OCI-LY1 (cell line): ENCODE data around the gene AHDC1.
A peak's percentile ranks its signal among the peaks of the same experiment; 100 is the strongest.

ENCODE experiments used
- H2AFZ ChIP-seq: fragments of 200-600 bp; sonication (generic), shearing (Covaris generic); 2 replicates; pipeline ENCODE4 v1.6.0; 2014; ENCODE audit warnings: antibody characterized with exemption, mild to moderate bottlenecking, low read length
- H3F3A ChIP-seq: fragments of 200-600 bp; sonication (generic), shearing (Covaris generic); 2 replicates; pipeline ENCODE4 v1.6.0; 2014; ENCODE audit warnings: mild to moderate bottlenecking, antibody characterized with exemption, low read length, moderate library complexity; ENCODE audit not compliant: insufficient read depth
- H3K27ac ChIP-seq: fragments of 200-600 bp; sonication (generic); 2 replicates; pipeline ENCODE4 v1.5.1; 2014; ENCODE audit warnings: low read length, mixed run types, mild to moderate bottlenecking, low read depth; ENCODE audit not compliant: poor library complexity, severe bottlenecking
- H3K27me3 ChIP-seq: fragments of 200-600 bp; sonication (generic); 2 replicates; pipeline ENCODE4 v1.6.0; 2014; ENCODE audit warnings: antibody characterized with exemption, mild to moderate bottlenecking, low read length, moderate library complexity; ENCODE audit not compliant: insufficient read depth
- H3K36me3 ChIP-seq: fragments of 200-600 bp; sonication (generic); 2 replicates; pipeline ENCODE4 v1.6.1; 2014; ENCODE audit warnings: mild to moderate bottlenecking, antibody characterized with exemption, low read length, moderate library complexity, mixed read lengths; ENCODE audit not compliant: insufficient read depth
- H3K4me1 ChIP-seq: fragments of 200-600 bp; sonication (generic); 2 replicates; pipeline ENCODE4 v1.5.1; 2014; ENCODE audit warnings: mild to moderate bottlenecking, low read length, moderate library complexity; ENCODE audit not compliant: insufficient read depth, severe bottlenecking
- H3K4me2 ChIP-seq: fragments of 200-600 bp; sonication (generic), shearing (Covaris generic); 2 replicates; pipeline ENCODE4 v1.6.1; 2014; ENCODE audit warnings: low read length
- H3K4me3 ChIP-seq: fragments of 200-600 bp; sonication (generic); 2 replicates; pipeline ENCODE4 v1.5.1; 2014; ENCODE audit warnings: low read length, low read depth, mild to moderate bottlenecking, mixed read lengths; ENCODE audit not compliant: poor library complexity, severe bottlenecking
- H3K79me2 ChIP-seq: fragments of 200-600 bp; shearing (Covaris generic); 2 replicates; pipeline ENCODE4 v1.6.1; 2016; ENCODE audit warnings: mixed run types, low read length, mixed read lengths; ENCODE audit not compliant: insufficient read depth
- H3K9ac ChIP-seq: fragments of 200-600 bp; sonication (generic), shearing (Covaris generic); 2 replicates; pipeline ENCODE4 v1.6.1; 2014; ENCODE audit warnings: mild to moderate bottlenecking, low read length, mixed read lengths
- H3K9me2 ChIP-seq: fragments of 200-600 bp; sonication (generic), shearing (Covaris generic); 2 replicates; pipeline ENCODE4 v1.6.1; 2014; ENCODE audit warnings: low read depth, mild to moderate bottlenecking, low read length, mixed read lengths
- H3K9me3 ChIP-seq: fragments of 200-600 bp; shearing (Covaris generic); 2 replicates; pipeline ENCODE4 v1.6.1; 2014; ENCODE audit warnings: low read length, mixed read lengths
- H4K20me1 ChIP-seq: fragments of 200-600 bp; sonication (generic), shearing (Covaris generic); 2 replicates; pipeline ENCODE4 v1.6.0; 2016; ENCODE audit warnings: mild to moderate bottlenecking, low read length; ENCODE audit not compliant: insufficient read depth
- CTCF ChIP-seq: fragments of 200-600 bp; sonication (generic), shearing (Covaris generic); IDR thresholded peaks from 2 replicates; pipeline ENCODE4 v1.5.1; 2017; ENCODE audit warnings: mild to moderate bottlenecking, antibody characterized with exemption, low read length, moderate library complexity, mixed read lengths
- EZH2 ChIP-seq: fragments of 200-600 bp; sonication (generic), shearing (Covaris generic); IDR thresholded peaks from 2 replicates; pipeline ENCODE4 v1.8.0; 2017; ENCODE audit warnings: borderline replicate concordance, mixed run types, mild to moderate bottlenecking, antibody characterized with exemption, low read length, moderate library complexity, mixed read lengths

Gene AHDC1

GRCh38 chr1:27574871-27575831 is 28.8 kb downstream of the AHDC1 start:
- Histone ChIP-seq H4K20me1 (no peaks in the 10 kb centered on the region), H3K9ac (peak overlapping the region; percentile 43; the same call in 1 of the 2 replicates), H3K27me3 (0 out of 2 replicates have a peak, but pooled peaks cover 5% of the 10 kb centered on the region), H3K9me3 (no peaks in the 10 kb centered on the region), H3K36me3 (0 out of 2 replicates have a peak, but pooled peaks cover 6% of the 10 kb centered on the region), H3K4me2 (peak overlapping the region; percentile 65), H3K79me2 (no peaks in the 10 kb centered on the region), H2AFZ (no peak overlapping the region), H3K27ac (no peak overlapping the region), H3F3A (no peaks in the 10 kb centered on the region), H3K9me2 (no peaks in the 10 kb centered on the region), H3K4me3 (peak overlapping the region; percentile 48), H3K4me1 (peaks cover 25% of the 10 kb centered on the region)
- TF ChIP-seq CTCF: peak; percentile 46; the same call in 1 of the 2 replicates
- TF ChIP-seq EZH2: no peak

GRCh38 chr1:27574001-27574781 is 29.8 kb downstream of the AHDC1 start:
- H4K20me1 ChIP-seq: no peaks in the 10 kb centered on the region
- no peak overlapping the region for H3K4me3 ChIP-seq
- H2AFZ ChIP-seq: no peak overlapping the region
- peaks cover 25% of the 10 kb centered on the region for H3K4me1 ChIP-seq
- H3K27ac ChIP-seq: no peak overlapping the region
- H3K4me2 ChIP-seq: no peak overlapping the region
- 0 out of 2 replicates have a peak, but pooled peaks cover 5% of the 10 kb centered on the region for H3K27me3 ChIP-seq
- H3K9me3 ChIP-seq: no peaks in the 10 kb centered on the region
- TF ChIP-seq CTCF: no peak
- no peak for TF ChIP-seq EZH2
- H3K79me2 ChIP-seq: no peaks in the 10 kb centered on the region
- no peak overlapping the region for H3K9ac ChIP-seq
- H3F3A ChIP-seq: no peaks in the 10 kb centered on the region
- 0 out of 2 replicates have a peak, but pooled peaks cover 6% of the 10 kb centered on the region for H3K36me3 ChIP-seq
- no peaks in the 10 kb centered on the region for H3K9me2 ChIP-seq

- Histone ChIP-seq H3K27ac (no peak overlapping the region), H3K9me3 (no peaks in the 10 kb centered on the region), H2AFZ (no peak overlapping the region), H3K4me3 (no peak overlapping the region), H3K9ac (no peak overlapping the region), H3K9me2 (no peaks in the 10 kb centered on the region), H3K4me2 (no peak overlapping the region), H3K79me2 (no peaks in the 10 kb centered on the region), H3K27me3 (0 out of 2 replicates have a peak, but pooled peaks cover 5% of the 10 kb centered on the region), H3K36me3 (0 out of 2 replicates have a peak, but pooled peaks cover 6% of the 10 kb centered on the region), H3K4me1 (peaks cover 37% of the 10 kb centered on the region), H3F3A (no peaks in the 10 kb centered on the region), H4K20me1 (no peaks in the 10 kb centered on the region)
- no peak for TF ChIP-seq CTCF
- TF ChIP-seq EZH2: no peak
These were observed 31.1 kb downstream of the AHDC1 start for GRCh38 chr1:27572679-27573426.
